GM23338 (cell line): Measurements from ENCODE around the gene BTRC.

Experiments
- CREB1 ChIP-seq: fragments of 250-450 bp; sonication (Bioruptor Pico); IDR thresholded peaks from 2 replicates; pipeline ENCODE4 v1.5.0; 2020; ENCODE audit warnings: low read depth, mild to moderate bottlenecking, moderate library complexity
- EZH2 ChIP-seq: fragments of 200-600 bp; sonication (generic); IDR thresholded peaks from one replicate; pipeline ENCODE4 v1.8.0; 2017; ENCODE audit warnings: antibody characterized with exemption, mild to moderate bottlenecking, low read depth; ENCODE audit not compliant: unreplicated experiment
- EZH2phosphoT487 ChIP-seq: fragments of 200-600 bp; sonication (generic); IDR thresholded peaks from one replicate; pipeline ENCODE4 v1.8.1; 2018; ENCODE audit warnings: antibody characterized with exemption; ENCODE audit not compliant: unreplicated experiment
- JUNB ChIP-seq: IDR thresholded peaks from one replicate; pipeline ENCODE4 v1.6.1; 2016; ENCODE audit warnings: antibody characterized with exemption; ENCODE audit not compliant: unreplicated experiment
- POLR2AphosphoS5 ChIP-seq: IDR thresholded peaks from 2 replicates; pipeline ENCODE4 v1.6.1; 2016; ENCODE audit warnings: antibody characterized with exemption, low read depth
- ZNF114 ChIP-seq: fragments of 250-450 bp; sonication (Bioruptor Pico); IDR thresholded peaks from 2 replicates; pipeline ENCODE4 v1.5.0; 2020; ENCODE audit warnings: mild to moderate bottlenecking, moderate library complexity
- ZNF331 ChIP-seq: fragments of 250-450 bp; sonication (Bioruptor Pico); IDR thresholded peaks from 2 replicates; pipeline ENCODE4 v1.5.0; 2020; ENCODE audit warnings: low read depth, mild to moderate bottlenecking, moderate library complexity
- TF ChIP-seq, protein P1 (sequence below), 2 experiments: fragments of 200-600 bp in 1 of 2; sonication (generic) in 1 of 2; conservative IDR thresholded peaks; 2 replicates each; pipeline versions ENCODE4 v1.5.1 to v1.6.1; 2016 to 2017; ENCODE audit warnings: antibody characterized with exemption in 2 of 2, low read depth in 2 of 2, mild to moderate bottlenecking in 2 of 2, moderate library complexity in 1 of 2
- TF ChIP-seq, protein P2 (sequence below): IDR thresholded peaks from one replicate; pipeline ENCODE4 v1.6.1; 2018; ENCODE audit warnings: antibody characterized with exemption; ENCODE audit not compliant: unreplicated experiment
- TF ChIP-seq, protein P3 (sequence below): fragments of 250-450 bp; sonication (Bioruptor Pico); IDR thresholded peaks from 2 replicates; pipeline ENCODE4 v1.5.0; 2020; ENCODE audit warnings: mild to moderate bottlenecking, moderate library complexity
- TF ChIP-seq, protein P4 (sequence below): IDR thresholded peaks from 2 replicates; pipeline ENCODE4 v1.6.1; 2016; ENCODE audit warnings: antibody characterized with exemption

DNA sequence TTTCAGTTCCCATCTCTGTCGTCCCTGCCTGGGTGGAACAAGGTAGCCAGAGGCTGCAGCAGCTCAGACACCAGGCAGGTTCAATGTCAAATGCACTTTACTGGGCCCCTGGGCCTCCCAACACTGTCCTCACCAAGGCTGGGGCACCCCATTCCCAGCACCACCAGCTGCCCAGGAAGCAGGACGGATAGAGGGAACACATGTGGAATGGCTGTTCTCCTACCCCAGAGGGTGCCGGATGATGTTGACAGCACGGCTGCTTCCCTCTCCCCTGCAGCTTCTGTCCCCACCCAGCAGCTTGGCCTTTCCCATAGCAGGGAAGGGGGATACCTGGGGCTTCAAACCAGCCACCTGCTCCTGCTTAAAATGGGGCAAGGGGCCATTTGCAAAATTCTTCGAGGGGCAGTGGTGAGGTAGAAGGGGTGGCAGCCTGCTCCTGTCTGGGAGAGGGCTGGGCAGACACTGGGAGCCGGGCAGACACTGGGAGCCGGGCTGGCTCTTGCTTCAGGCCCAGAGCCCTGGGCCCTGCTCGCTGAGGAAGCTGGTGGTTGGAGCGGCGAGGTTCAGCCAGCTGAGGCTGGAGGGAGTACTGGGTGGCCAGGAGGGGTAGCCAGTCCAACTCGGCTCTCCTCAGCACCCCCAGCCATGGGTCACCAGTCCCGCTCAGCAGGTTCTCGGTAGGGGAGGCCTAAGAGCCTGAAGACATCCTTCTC, 225.0 kb downstream of the BTRC start:
- TF ChIP-seq, protein P1, sequence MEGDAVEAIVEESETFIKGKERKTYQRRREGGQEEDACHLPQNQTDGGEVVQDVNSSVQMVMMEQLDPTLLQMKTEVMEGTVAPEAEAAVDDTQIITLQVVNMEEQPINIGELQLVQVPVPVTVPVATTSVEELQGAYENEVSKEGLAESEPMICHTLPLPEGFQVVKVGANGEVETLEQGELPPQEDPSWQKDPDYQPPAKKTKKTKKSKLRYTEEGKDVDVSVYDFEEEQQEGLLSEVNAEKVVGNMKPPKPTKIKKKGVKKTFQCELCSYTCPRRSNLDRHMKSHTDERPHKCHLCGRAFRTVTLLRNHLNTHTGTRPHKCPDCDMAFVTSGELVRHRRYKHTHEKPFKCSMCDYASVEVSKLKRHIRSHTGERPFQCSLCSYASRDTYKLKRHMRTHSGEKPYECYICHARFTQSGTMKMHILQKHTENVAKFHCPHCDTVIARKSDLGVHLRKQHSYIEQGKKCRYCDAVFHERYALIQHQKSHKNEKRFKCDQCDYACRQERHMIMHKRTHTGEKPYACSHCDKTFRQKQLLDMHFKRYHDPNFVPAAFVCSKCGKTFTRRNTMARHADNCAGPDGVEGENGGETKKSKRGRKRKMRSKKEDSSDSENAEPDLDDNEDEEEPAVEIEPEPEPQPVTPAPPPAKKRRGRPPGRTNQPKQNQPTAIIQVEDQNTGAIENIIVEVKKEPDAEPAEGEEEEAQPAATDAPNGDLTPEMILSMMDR (conservative IDR thresholded peaks at IDR 0.05; ENCODE audit: low read depth in 2 of 2) = no peak
- no peak for TF ChIP-seq POLR2AphosphoS5
- TF ChIP-seq EZH2 = no peak
- no peak for TF ChIP-seq EZH2phosphoT487
- TF ChIP-seq, protein P2, sequence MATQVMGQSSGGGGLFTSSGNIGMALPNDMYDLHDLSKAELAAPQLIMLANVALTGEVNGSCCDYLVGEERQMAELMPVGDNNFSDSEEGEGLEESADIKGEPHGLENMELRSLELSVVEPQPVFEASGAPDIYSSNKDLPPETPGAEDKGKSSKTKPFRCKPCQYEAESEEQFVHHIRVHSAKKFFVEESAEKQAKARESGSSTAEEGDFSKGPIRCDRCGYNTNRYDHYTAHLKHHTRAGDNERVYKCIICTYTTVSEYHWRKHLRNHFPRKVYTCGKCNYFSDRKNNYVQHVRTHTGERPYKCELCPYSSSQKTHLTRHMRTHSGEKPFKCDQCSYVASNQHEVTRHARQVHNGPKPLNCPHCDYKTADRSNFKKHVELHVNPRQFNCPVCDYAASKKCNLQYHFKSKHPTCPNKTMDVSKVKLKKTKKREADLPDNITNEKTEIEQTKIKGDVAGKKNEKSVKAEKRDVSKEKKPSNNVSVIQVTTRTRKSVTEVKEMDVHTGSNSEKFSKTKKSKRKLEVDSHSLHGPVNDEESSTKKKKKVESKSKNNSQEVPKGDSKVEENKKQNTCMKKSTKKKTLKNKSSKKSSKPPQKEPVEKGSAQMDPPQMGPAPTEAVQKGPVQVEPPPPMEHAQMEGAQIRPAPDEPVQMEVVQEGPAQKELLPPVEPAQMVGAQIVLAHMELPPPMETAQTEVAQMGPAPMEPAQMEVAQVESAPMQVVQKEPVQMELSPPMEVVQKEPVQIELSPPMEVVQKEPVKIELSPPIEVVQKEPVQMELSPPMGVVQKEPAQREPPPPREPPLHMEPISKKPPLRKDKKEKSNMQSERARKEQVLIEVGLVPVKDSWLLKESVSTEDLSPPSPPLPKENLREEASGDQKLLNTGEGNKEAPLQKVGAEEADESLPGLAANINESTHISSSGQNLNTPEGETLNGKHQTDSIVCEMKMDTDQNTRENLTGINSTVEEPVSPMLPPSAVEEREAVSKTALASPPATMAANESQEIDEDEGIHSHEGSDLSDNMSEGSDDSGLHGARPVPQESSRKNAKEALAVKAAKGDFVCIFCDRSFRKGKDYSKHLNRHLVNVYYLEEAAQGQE = no peak
- TF ChIP-seq, protein P3, sequence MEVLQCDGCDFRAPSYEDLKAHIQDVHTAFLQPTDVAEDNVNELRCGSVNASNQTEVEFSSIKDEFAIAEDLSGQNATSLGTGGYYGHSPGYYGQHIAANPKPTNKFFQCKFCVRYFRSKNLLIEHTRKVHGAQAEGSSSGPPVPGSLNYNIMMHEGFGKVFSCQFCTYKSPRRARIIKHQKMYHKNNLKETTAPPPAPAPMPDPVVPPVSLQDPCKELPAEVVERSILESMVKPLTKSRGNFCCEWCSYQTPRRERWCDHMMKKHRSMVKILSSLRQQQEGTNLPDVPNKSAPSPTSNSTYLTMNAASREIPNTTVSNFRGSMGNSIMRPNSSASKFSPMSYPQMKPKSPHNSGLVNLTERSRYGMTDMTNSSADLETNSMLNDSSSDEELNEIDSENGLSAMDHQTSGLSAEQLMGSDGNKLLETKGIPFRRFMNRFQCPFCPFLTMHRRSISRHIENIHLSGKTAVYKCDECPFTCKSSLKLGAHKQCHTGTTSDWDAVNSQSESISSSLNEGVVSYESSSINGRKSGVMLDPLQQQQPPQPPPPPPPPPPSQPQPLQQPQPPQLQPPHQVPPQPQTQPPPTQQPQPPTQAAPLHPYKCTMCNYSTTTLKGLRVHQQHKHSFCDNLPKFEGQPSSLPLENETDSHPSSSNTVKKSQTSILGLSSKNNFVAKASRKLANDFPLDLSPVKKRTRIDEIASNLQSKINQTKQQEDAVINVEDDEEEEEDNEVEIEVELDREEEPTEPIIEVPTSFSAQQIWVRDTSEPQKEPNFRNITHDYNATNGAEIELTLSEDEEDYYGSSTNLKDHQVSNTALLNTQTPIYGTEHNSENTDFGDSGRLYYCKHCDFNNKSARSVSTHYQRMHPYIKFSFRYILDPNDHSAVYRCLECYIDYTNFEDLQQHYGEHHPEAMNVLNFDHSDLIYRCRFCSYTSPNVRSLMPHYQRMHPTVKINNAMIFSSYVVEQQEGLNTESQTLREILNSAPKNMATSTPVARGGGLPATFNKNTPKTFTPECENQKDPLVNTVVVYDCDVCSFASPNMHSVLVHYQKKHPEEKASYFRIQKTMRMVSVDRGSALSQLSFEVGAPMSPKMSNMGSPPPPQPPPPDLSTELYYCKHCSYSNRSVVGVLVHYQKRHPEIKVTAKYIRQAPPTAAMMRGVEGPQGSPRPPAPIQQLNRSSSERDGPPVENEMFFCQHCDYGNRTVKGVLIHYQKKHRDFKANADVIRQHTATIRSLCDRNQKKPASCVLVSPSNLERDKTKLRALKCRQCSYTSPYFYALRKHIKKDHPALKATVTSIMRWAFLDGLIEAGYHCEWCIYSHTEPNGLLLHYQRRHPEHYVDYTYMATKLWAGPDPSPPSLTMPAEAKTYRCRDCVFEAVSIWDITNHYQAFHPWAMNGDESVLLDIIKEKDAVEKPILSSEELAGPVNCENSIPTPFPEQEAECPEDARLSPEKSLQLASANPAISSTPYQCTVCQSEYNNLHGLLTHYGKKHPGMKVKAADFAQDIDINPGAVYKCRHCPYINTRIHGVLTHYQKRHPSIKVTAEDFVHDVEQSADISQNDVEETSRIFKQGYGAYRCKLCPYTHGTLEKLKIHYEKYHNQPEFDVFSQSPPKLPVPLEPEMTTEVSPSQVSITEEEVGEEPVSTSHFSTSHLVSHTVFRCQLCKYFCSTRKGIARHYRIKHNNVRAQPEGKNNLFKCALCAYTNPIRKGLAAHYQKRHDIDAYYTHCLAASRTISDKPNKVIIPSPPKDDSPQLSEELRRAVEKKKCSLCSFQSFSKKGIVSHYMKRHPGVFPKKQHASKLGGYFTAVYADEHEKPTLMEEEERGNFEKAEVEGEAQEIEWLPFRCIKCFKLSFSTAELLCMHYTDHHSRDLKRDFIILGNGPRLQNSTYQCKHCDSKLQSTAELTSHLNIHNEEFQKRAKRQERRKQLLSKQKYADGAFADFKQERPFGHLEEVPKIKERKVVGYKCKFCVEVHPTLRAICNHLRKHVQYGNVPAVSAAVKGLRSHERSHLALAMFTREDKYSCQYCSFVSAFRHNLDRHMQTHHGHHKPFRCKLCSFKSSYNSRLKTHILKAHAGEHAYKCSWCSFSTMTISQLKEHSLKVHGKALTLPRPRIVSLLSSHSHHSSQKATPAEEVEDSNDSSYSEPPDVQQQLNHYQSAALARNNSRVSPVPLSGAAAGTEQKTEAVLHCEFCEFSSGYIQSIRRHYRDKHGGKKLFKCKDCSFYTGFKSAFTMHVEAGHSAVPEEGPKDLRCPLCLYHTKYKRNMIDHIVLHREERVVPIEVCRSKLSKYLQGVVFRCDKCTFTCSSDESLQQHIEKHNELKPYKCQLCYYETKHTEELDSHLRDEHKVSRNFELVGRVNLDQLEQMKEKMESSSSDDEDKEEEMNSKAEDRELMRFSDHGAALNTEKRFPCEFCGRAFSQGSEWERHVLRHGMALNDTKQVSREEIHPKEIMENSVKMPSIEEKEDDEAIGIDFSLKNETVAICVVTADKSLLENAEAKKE = no peak
- no peak for TF ChIP-seq CREB1 (CRISPR knock-in tag)
- TF ChIP-seq ZNF114 (CRISPR knock-in tag) = no peak
- TF ChIP-seq JUNB = no peak
- TF ChIP-seq, protein P4, sequence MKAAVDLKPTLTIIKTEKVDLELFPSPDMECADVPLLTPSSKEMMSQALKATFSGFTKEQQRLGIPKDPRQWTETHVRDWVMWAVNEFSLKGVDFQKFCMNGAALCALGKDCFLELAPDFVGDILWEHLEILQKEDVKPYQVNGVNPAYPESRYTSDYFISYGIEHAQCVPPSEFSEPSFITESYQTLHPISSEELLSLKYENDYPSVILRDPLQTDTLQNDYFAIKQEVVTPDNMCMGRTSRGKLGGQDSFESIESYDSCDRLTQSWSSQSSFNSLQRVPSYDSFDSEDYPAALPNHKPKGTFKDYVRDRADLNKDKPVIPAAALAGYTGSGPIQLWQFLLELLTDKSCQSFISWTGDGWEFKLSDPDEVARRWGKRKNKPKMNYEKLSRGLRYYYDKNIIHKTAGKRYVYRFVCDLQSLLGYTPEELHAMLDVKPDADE = no peak
- no peak for TF ChIP-seq ZNF331 (CRISPR knock-in tag)
